WTC11 (cell line): ENCODE measurements around the gene ISOC2. TPM values are rescaled to one million over a fixed set of nuclear protein-coding genes. Genes with fewer than 3 reads are reported as not detected.

Experiments used
- ATAC-seq: fragments of 200-7000 bp; cut with Tn5 transposase; 2 replicates; pipeline ENCODE4 v1.10.0; 2021; ENCODE audit warnings: mild to moderate bottlenecking, moderate library complexity
- CTCF ChIA-PET: fragments of 300-600 bp; sonication (Branson Sonifier 250); formaldehyde crosslinking; loops from one replicate; lab custom pipeline; 2021; ENCODE audit warnings: antibody characterized with exemption; lab: Charles Lee
- POLR2A ChIA-PET: fragments of 350-600 bp; sonication (Branson Sonifier 250); formaldehyde crosslinking; loops from one replicate; lab custom pipeline; 2021; ENCODE audit warnings: antibody characterized with exemption; lab: Charles Lee
- DNase-seq: peaks from one replicate; pipeline ENCODE4 v3.0.0; 2021; ENCODE audit warnings: low spot score
- H3K27ac Mint-ChIP-seq: 2 replicates; pipeline ENCODE4 v1.8.0; 2021; ENCODE audit warnings: mixed read lengths
- H3K27me3 Mint-ChIP-seq: 2 replicates; pipeline ENCODE4 v1.8.0; 2021; ENCODE audit warnings: low read depth, mild to moderate bottlenecking, moderate library complexity, mixed read lengths
- H3K36me3 Mint-ChIP-seq: 2 replicates; pipeline ENCODE4 v1.8.0; 2021; ENCODE audit warnings: mixed read lengths
- H3K4me1 Mint-ChIP-seq: 2 replicates; pipeline ENCODE4 v1.8.0; 2022; ENCODE audit warnings: mixed read lengths
- H3K4me3 Mint-ChIP-seq: 2 replicates; pipeline ENCODE4 v1.8.0; 2021; ENCODE audit warnings: mild to moderate bottlenecking, moderate library complexity, mixed read lengths
- H3K9me3 Mint-ChIP-seq: 2 replicates; pipeline ENCODE4 v1.8.0; 2021; ENCODE audit warnings: mixed read lengths
- CREM ChIP-seq: sonication (generic); formaldehyde crosslinking; IDR thresholded peaks from 2 replicates; pipeline ENCODE4 v1.8.1; 2022; ENCODE audit warnings: mild to moderate bottlenecking, missing genetic modification reagents, moderate library complexity
- ELF4 ChIP-seq: sonication (generic); formaldehyde crosslinking; IDR thresholded peaks from 2 replicates; pipeline ENCODE4 v1.8.1; 2022; ENCODE audit warnings: low read depth, mild to moderate bottlenecking, moderate library complexity, missing genetic modification reagents
- EMX1 ChIP-seq: fragments of 250-450 bp; sonication (Bioruptor Pico); IDR thresholded peaks from 2 replicates; pipeline ENCODE4 v1.8.0; 2021; ENCODE audit warnings: mild to moderate bottlenecking
- KAT7 ChIP-seq: sonication (generic); formaldehyde crosslinking; IDR thresholded peaks from 2 replicates; pipeline ENCODE4 v1.8.1; 2023; ENCODE audit warnings: missing genetic modification reagents, mild to moderate bottlenecking, borderline replicate concordance
- NR1H2 ChIP-seq: sonication (generic); formaldehyde crosslinking; IDR thresholded peaks from 2 replicates; pipeline ENCODE4 v1.9.0; 2021; ENCODE audit warnings: mild to moderate bottlenecking, moderate library complexity, missing genetic modification reagents
- NR3C1 ChIP-seq: sonication (generic); formaldehyde crosslinking; conservative IDR thresholded peaks from 2 replicates; pipeline ENCODE4 v1.8.1; 2023; ENCODE audit warnings: low read depth, mild to moderate bottlenecking, missing genetic modification reagents
- TEAD4 ChIP-seq: sonication (generic); formaldehyde crosslinking; IDR thresholded peaks from 2 replicates; pipeline ENCODE4 v1.8.0; 2022; ENCODE audit warnings: mild to moderate bottlenecking, missing genetic modification reagents
- USF2 ChIP-seq: sonication (generic); formaldehyde crosslinking; IDR thresholded peaks from 2 replicates; pipeline ENCODE4 v1.8.1; 2023; ENCODE audit warnings: mild to moderate bottlenecking, missing genetic modification reagents, moderate library complexity
- ZBTB43 ChIP-seq: sonication (generic); formaldehyde crosslinking; IDR thresholded peaks from 2 replicates; pipeline ENCODE4 v1.8.1; 2023; ENCODE audit warnings: mild to moderate bottlenecking, missing genetic modification reagents
- ZNF317 ChIP-seq: sonication (generic); formaldehyde crosslinking; IDR thresholded peaks from 2 replicates; pipeline ENCODE4 v1.8.1; 2023; ENCODE audit warnings: low read depth, mild to moderate bottlenecking, moderate library complexity, missing genetic modification reagents, borderline replicate concordance
- ZNF396 ChIP-seq: fragments of 250-450 bp; sonication (Bioruptor Pico); IDR thresholded peaks from 2 replicates; pipeline ENCODE4 v1.8.0; 2021; ENCODE audit warnings: mild to moderate bottlenecking, moderate library complexity, borderline replicate concordance
- ZNF423 ChIP-seq: fragments of 250-450 bp; sonication (Bioruptor Pico); IDR thresholded peaks from 2 replicates; pipeline ENCODE4 v2.1.2; 2022; ENCODE audit warnings: mild to moderate bottlenecking, moderate library complexity
- total RNA-seq: library from RNA; stranded (reverse); gene quantifications from 3 replicates; pipeline ENCODE4 v1.2.3, GENCODE V29; 2021
- TF ChIP-seq, protein P1 (sequence below): fragments of 250-450 bp; sonication (Bioruptor Pico); IDR thresholded peaks from 2 replicates; pipeline ENCODE4 v1.9.0; 2021; ENCODE audit warnings: mild to moderate bottlenecking, borderline replicate concordance
- TF ChIP-seq, protein P2 (sequence below): sonication (generic); formaldehyde crosslinking; IDR thresholded peaks from 2 replicates; pipeline ENCODE4 v1.8.0; 2023; ENCODE audit warnings: missing genetic modification reagents, mild to moderate bottlenecking, borderline replicate concordance
- TF ChIP-seq, protein P3 (sequence below): sonication (generic); formaldehyde crosslinking; IDR thresholded peaks from 2 replicates; pipeline ENCODE4 v1.8.1; 2022; ENCODE audit warnings: low read depth, missing genetic modification reagents, borderline replicate concordance

The ISOC2 gene
- total RNA-seq, 1 experiment from 2014 or later: 96.3 TPM

DNA sequence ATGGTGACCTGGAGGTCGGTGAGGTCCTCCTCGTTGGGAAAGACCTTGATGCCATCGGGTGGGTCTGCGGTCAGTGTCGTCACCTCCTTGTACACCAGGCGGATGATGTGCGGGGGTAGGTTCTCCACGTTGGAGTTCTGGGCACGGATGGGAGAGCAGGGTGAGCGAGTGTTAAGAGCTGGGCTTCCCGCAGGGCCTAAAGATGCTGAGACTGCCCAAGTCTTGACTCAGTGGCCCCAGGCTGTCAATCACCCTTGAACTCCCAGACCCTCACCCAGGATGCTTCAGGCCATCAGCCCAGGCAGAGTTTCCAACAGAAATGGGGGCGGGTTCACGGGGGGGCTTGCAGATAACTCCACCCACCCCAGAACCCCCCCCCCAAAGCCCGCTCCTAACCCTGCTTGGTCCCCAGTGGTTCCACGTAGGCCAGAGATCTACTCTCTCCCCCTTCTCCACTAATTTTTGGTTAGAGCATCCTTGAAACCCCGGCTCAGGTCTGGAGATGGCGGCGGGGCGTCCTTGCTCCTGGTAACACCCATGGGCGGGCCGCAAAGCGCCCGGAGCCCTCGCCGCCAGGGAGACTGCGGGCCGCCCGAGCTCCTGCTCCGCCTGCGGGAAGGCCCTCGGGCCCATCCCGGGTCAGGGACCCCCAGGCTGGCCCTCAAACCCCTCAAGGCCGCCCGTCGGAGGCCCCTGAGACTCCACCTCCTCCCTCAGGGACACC lies 54.5 kb downstream of the ISOC2 start (continued):
- TF ChIP-seq ZBTB43 (CRISPR knock-in tag): no peak

DNA sequence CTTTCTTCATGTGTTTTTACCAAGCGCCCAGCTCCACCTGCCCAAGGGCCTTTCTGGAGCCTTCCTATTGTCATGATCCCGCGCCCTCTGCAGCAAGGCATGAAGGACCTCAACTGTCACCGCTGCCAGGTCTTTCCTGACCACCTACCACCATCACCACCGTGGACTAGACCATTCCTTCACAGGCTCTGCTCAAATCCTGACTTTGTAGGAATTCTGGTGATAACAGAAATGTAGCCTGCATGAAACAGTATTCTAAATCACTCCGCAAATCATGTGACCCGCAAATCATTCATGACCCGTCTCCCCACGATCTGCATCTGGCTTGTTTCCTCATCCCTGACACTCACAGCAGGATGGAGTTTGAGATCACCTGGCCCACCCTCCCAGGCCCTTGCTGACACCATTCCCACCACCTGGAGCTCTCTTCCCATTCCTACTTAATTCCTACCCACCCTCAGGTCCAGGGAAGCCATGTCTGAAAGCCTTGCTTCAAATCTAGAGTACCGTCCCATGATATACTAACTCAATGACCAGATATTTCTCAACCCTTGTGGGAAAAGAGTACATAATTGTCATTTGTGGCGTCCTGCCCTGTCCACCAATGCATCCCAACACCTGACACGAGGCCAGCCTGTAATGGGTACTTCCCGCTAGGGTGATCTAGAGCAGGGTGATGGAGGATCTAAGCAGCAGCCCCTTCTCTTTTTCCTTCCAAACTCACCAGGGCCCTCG lies 55.2 kb downstream of the ISOC2 start:
- H3K36me3 Mint-ChIP-seq: peaks cover 58% of the 10 kb centered on the region
- TF ChIP-seq TEAD4 (CRISPR knock-in tag): no peak
- 0 out of 2 replicates have a peak, but pooled peaks have one; percentile 13 for TF ChIP-seq USF2 (CRISPR knock-in tag)
- TF ChIP-seq, all 79 proteins: peak for 1
- ChIA-PET CTCF (no interaction called here), POLR2A (interaction anchor here (0.9 to 2.3 kb wide), 2 partner anchors 16 to 67 kb away, joined by 3 to 6 read pairs; partner anchors contain the start of gene KMT5C)
- H3K4me1 Mint-ChIP-seq: peaks cover 37% of the 10 kb centered on the region
- H3K27me3 Mint-ChIP-seq: peaks cover 26% of the 10 kb centered on the region
- DNase-seq (no peak), ATAC-seq (no peak)
- peak overlapping the region; percentile 88 for H3K4me3 Mint-ChIP-seq
- peaks cover 22% of the 10 kb centered on the region for H3K9me3 Mint-ChIP-seq
- H3K27ac Mint-ChIP-seq: peak overlapping the region; percentile 85

DNA sequence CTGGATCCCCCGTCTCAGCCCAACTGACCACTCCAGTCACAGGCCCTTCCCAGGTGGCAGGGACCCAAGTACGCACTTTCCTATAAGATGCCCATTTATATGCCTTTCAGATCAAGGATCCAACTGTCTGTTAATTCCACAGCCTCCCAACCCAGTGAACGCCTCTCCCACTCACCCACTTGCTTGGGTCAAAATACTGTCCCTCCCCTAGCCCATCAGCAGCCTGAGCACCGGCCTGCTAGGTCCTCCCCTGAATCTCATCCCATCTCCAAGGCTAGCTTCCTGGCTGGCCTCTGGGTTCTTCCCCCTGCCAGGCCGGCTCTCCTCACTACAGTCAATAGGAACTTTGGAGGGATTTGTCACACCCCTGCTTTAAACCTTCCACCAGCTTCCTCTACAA lies 55.8 kb downstream of the ISOC2 start:
- CTCF ChIA-PET: no interaction called here
- peak overlapping the region; percentile 46 for H3K27ac Mint-ChIP-seq
- no peak for TF ChIP-seq CREM (CRISPR knock-in tag)
- TF ChIP-seq, protein P1, sequence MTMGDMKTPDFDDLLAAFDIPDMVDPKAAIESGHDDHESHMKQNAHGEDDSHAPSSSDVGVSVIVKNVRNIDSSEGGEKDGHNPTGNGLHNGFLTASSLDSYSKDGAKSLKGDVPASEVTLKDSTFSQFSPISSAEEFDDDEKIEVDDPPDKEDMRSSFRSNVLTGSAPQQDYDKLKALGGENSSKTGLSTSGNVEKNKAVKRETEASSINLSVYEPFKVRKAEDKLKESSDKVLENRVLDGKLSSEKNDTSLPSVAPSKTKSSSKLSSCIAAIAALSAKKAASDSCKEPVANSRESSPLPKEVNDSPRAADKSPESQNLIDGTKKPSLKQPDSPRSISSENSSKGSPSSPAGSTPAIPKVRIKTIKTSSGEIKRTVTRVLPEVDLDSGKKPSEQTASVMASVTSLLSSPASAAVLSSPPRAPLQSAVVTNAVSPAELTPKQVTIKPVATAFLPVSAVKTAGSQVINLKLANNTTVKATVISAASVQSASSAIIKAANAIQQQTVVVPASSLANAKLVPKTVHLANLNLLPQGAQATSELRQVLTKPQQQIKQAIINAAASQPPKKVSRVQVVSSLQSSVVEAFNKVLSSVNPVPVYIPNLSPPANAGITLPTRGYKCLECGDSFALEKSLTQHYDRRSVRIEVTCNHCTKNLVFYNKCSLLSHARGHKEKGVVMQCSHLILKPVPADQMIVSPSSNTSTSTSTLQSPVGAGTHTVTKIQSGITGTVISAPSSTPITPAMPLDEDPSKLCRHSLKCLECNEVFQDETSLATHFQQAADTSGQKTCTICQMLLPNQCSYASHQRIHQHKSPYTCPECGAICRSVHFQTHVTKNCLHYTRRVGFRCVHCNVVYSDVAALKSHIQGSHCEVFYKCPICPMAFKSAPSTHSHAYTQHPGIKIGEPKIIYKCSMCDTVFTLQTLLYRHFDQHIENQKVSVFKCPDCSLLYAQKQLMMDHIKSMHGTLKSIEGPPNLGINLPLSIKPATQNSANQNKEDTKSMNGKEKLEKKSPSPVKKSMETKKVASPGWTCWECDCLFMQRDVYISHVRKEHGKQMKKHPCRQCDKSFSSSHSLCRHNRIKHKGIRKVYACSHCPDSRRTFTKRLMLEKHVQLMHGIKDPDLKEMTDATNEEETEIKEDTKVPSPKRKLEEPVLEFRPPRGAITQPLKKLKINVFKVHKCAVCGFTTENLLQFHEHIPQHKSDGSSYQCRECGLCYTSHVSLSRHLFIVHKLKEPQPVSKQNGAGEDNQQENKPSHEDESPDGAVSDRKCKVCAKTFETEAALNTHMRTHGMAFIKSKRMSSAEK: no peak
- TF ChIP-seq KAT7 (CRISPR knock-in tag): no peak
- TF ChIP-seq NR1H2 (CRISPR knock-in tag): no peak
- TF ChIP-seq, protein P2, sequence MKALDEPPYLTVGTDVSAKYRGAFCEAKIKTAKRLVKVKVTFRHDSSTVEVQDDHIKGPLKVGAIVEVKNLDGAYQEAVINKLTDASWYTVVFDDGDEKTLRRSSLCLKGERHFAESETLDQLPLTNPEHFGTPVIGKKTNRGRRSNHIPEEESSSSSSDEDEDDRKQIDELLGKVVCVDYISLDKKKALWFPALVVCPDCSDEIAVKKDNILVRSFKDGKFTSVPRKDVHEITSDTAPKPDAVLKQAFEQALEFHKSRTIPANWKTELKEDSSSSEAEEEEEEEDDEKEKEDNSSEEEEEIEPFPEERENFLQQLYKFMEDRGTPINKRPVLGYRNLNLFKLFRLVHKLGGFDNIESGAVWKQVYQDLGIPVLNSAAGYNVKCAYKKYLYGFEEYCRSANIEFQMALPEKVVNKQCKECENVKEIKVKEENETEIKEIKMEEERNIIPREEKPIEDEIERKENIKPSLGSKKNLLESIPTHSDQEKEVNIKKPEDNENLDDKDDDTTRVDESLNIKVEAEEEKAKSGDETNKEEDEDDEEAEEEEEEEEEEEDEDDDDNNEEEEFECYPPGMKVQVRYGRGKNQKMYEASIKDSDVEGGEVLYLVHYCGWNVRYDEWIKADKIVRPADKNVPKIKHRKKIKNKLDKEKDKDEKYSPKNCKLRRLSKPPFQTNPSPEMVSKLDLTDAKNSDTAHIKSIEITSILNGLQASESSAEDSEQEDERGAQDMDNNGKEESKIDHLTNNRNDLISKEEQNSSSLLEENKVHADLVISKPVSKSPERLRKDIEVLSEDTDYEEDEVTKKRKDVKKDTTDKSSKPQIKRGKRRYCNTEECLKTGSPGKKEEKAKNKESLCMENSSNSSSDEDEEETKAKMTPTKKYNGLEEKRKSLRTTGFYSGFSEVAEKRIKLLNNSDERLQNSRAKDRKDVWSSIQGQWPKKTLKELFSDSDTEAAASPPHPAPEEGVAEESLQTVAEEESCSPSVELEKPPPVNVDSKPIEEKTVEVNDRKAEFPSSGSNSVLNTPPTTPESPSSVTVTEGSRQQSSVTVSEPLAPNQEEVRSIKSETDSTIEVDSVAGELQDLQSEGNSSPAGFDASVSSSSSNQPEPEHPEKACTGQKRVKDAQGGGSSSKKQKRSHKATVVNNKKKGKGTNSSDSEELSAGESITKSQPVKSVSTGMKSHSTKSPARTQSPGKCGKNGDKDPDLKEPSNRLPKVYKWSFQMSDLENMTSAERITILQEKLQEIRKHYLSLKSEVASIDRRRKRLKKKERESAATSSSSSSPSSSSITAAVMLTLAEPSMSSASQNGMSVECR (CRISPR knock-in tag): no peak
- no peak for TF ChIP-seq ZBTB43 (CRISPR knock-in tag)
- TF ChIP-seq ZNF317 (CRISPR knock-in tag): no peak
- no peak for TF ChIP-seq ZNF396
- no peak for TF ChIP-seq ZNF423 (CRISPR knock-in tag)
- no peak for TF ChIP-seq NR3C1 (CRISPR knock-in tag)
- TF ChIP-seq, protein P3, sequence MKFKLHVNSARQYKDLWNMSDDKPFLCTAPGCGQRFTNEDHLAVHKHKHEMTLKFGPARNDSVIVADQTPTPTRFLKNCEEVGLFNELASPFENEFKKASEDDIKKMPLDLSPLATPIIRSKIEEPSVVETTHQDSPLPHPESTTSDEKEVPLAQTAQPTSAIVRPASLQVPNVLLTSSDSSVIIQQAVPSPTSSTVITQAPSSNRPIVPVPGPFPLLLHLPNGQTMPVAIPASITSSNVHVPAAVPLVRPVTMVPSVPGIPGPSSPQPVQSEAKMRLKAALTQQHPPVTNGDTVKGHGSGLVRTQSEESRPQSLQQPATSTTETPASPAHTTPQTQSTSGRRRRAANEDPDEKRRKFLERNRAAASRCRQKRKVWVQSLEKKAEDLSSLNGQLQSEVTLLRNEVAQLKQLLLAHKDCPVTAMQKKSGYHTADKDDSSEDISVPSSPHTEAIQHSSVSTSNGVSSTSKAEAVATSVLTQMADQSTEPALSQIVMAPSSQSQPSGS (CRISPR knock-in tag): no peak
- no peak for TF ChIP-seq ELF4 (CRISPR knock-in tag)
- TF ChIP-seq EMX1 (CRISPR knock-in tag): no peak

More for the DNA sequence above, 55.8 kb downstream of the ISOC2 start:
- DNase-seq (no peak), ATAC-seq (no peak)
- H3K27me3 Mint-ChIP-seq: peaks cover 19% of the 10 kb centered on the region
- H3K4me1 Mint-ChIP-seq: peaks cover 37% of the 10 kb centered on the region
- H3K9me3 Mint-ChIP-seq: peaks cover 21% of the 10 kb centered on the region
- H3K4me3 Mint-ChIP-seq: peak overlapping the region; percentile 88
- H3K36me3 Mint-ChIP-seq: peaks cover 60% of the 10 kb centered on the region
- POLR2A ChIA-PET: interaction anchor here (0.9 to 2.3 kb wide), 2 partner anchors 15 to 66 kb away, joined by 3 to 6 read pairs; partner anchors contain the start of gene KMT5C
